ENCODE results near the gene GFRA3.

The GFRA3 gene

GRCh38 chr5:138246822-138247221 is 27.6 kb downstream of the GFRA3 start:
- no peak for TF ChIP-seq ZBTB21 (tag by site-specific recombination; IDR thresholded peaks at IDR 0.05)
- TF ChIP-seq ZNF214 (tag by site-specific recombination; IDR thresholded peaks at IDR 0.05; ENCODE audit: borderline replicate concordance), result no peak
- TF ChIP-seq ZFHX2 (tag by site-specific recombination; conservative IDR thresholded peaks at IDR 0.05), result peak; percentile 51; the same call in 1 of the 2 replicates
- TF ChIP-seq EGR2 (tag by site-specific recombination; IDR thresholded peaks at IDR 0.05; ENCODE audit: low read depth), result peak; percentile 61; the same call in 1 of the 2 replicates
- no peak for TF ChIP-seq ZNF558 (tag by site-specific recombination; IDR thresholded peaks at IDR 0.05)
- Histone ChIP-seq H3K9me3 (ENCODE audit: control insufficient read depth, insufficient read depth, low read depth, low read length) (no peaks in the 10 kb centered on the region), H3K36me3 (ENCODE audit: control insufficient read depth in 2 of 2, insufficient read depth in 1 of 2, low read length in 2 of 2) (no peaks in the 10 kb centered on the region), H3K27ac (ENCODE audit: extremely low read depth, low read depth, low read length) (no peak overlapping the region), H3K4me1 (ENCODE audit: control insufficient read depth, insufficient read depth, low read length) (peaks cover 6% of the 10 kb centered on the region; the same call in 1 of the 2 replicates), H3K4me3 (ENCODE audit: low read depth, low read length) (no peak overlapping the region)
- POLR2A ChIA-PET, result no interaction called here
- CTCF ChIA-PET, result interaction anchor here (0.5 to 0.7 kb wide), 2 partner anchors 9 to 211 kb away, joined by 3 to 4 read pairs; no protein-coding TSS in a partner anchor

GRCh38 chr5:138246334-138246733 is 28.1 kb downstream of the GFRA3 start:
- TF ChIP-seq IKZF3 (tag by site-specific recombination; IDR thresholded peaks at IDR 0.05), result no peak
- TF ChIP-seq CTCF (tag by site-specific recombination; IDR thresholded peaks at IDR 0.05), result no peak
- no peak for TF ChIP-seq AEBP2 (tag by site-specific recombination; IDR thresholded peaks at IDR 0.05; ENCODE audit: borderline replicate concordance)
- TF ChIP-seq ZNF184 (tag by site-specific recombination; IDR thresholded peaks at IDR 0.05), result no peak
- no peak for TF ChIP-seq ZNF140 (tag by site-specific recombination; IDR thresholded peaks at IDR 0.05)
- TF ChIP-seq ZFHX2 (tag by site-specific recombination; conservative IDR thresholded peaks at IDR 0.05), result no peak
- no peak for TF ChIP-seq SCRT1 (tag by site-specific recombination; IDR thresholded peaks at IDR 0.05; ENCODE audit: borderline replicate concordance)
- TF ChIP-seq PRDM6 (tag by site-specific recombination; IDR thresholded peaks at IDR 0.05), result no peak
- TF ChIP-seq ZNF704 (tag by site-specific recombination; IDR thresholded peaks at IDR 0.05), result no peak
- no peak for TF ChIP-seq ZNF510 (tag by site-specific recombination; IDR thresholded peaks at IDR 0.05; ENCODE audit: insufficient replicate concordance)
- no peak for TF ChIP-seq ZNF280D (tag by site-specific recombination; IDR thresholded peaks at IDR 0.05)

More at GRCh38 chr5:138246334-138246733, 28.1 kb downstream of the GFRA3 start:
- peaks cover 6% of the 10 kb centered on the region; the same call in 1 of the 2 replicates for H3K4me1 ChIP-seq (ENCODE audit: control insufficient read depth, insufficient read depth, low read length)
- H3K27ac ChIP-seq (ENCODE audit: extremely low read depth, low read depth, low read length), result no peak overlapping the region
- no peaks in the 10 kb centered on the region for H3K9me3 ChIP-seq (ENCODE audit: control insufficient read depth, insufficient read depth, low read depth, low read length)
- no peak overlapping the region for H3K4me3 ChIP-seq (ENCODE audit: low read depth, low read length)
- H3K36me3 ChIP-seq (ENCODE audit: control insufficient read depth in 2 of 2, insufficient read depth in 1 of 2, low read length in 2 of 2), result no peaks in the 10 kb centered on the region
- CTCF ChIA-PET, result interaction anchor here (0.5 to 0.7 kb wide), 2 partner anchors 10 to 211 kb away, joined by 3 to 4 read pairs; no protein-coding TSS in a partner anchor
- POLR2A ChIA-PET, result no interaction called here

Measured in HEK293 (cell line).